HG02852 (cell line): ENCODE measurements around the gene TEX14.

Experiments used
- ATAC-seq: cut with Tn5 transposase; IDR thresholded peaks from one replicate; pipeline ENCODE4 v1.9.1; 2021; ENCODE audit warnings: mild to moderate bottlenecking, moderate library complexity; ENCODE audit not compliant: unreplicated experiment

Gene TEX14

DNA sequence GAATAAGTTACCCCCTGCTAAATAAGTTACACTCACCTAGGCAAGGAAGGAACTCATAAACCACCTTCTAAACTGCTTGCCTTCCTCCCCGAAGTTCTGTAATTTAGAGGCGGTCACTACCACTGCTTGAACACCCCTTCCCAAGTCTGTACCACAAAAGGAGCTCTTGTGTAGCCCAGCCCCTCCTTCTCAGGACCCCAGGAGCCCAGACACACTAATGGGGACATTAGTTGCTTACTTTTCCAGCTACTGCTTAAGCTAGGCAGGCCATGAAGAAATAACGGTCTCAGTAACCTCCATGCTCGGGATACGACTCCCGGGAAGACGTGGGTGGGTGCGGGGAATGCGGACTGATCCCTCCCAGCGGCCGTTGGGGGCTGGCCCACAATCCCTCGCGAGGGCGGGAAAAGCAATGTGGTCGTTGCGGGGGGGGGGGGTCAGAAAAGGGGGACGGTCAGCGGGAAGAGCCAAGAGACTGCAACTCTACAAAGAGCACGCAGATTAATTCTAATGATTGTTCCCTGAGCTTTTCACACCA, at the start of gene TEX14:
TEX14 (minus strand) TSS at position 345 of the 538 bp plus-strand sequence. CDS start 40,044 bp downstream, outside the sequence.
- no peak for ATAC-seq

DNA sequence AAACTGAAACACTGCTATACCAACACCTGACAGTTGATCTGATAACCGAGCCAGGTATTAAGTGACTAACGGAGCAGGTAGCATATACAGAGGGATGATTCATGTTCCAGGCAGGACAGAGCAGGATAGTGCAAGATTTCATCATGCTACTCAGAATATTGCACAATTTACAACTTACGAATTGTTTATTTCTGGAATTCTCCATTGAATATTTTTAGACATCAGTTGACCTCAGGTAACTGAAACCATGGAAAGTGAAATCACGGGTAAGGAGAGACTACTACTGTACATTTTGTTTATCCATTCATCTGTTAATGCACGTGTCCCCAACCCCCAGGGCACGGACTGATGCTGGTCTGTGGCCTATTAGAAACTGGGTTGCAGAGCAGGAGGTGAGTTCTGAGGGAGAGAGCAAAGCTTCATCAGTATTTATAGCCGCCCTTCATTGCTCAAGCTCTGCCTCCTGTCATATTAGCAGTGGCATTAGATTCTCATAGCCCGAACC, 49.3 kb upstream of the TEX14 start:
- ATAC-seq, result no peak

DNA sequence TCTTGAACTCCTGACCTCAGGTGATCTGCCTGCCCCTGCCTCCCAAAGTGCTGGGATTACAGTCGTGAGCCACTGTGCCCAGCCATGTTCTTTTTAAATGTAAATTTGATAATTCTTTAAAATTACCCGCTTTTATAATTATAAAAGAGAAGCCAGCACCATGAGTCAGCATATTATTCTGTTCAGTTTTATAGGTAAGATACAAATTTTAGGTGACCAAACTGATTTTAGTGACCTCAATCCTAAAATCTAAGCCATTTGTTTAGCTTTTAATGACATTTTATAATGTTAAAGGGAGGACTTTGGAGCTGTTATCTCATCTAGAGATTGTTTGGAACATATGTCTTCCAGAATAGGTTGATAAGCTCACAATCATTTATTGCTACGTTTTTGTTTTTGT, 43.0 kb upstream of the TEX14 start:
- ATAC-seq, result no peak

- ATAC-seq, result no peak
Observed at GRCh38 chr17:58734040-58734439, 42.2 kb upstream of the TEX14 start.

DNA sequence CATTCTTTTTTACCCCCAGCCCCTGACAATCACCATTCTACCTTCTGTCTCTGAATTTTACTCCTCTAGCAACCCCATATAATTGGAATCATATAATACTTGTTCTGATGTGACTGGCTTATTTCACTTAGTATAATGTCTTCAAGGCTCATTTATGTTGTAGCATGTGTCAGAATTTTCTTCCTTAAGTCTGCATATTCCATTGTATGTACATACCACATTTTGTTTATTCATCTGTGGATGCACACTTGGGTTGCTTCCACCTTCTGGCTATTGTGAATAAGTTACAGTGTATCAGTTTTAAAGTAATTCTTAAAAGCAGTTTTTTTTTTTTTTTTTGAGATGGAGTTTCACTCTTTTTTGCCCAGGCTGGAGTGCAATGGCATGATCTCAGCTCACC, 39.1 kb upstream of the TEX14 start:
- ATAC-seq, result no peak

- no peak for ATAC-seq
Observed at GRCh38 chr17:58728798-58729197, 37.0 kb upstream of the TEX14 start.

- no peak for ATAC-seq
Observed at GRCh38 chr17:58722696-58723095, 30.9 kb upstream of the TEX14 start.

DNA sequence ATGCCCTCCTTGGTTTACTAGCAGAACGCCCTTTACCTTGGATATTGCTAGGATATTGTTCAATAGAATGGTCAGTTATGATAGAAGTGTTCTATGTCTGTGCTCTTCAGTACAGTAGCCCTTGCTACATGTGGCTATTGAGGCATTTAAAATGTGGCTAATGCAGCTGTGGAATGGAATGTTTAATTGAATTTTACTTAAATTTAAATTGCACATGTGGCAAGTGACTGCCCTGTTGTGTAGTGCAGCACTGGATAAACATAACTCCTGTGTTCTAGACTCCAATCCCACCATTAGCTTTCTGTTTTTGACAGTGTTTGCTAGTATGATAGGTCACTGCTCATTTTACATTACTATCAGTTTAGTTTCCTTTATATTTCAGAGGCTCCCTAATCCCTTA, 30.4 kb upstream of the TEX14 start:
- ATAC-seq, result no peak

GRCh38 chr17:58710948-58711552, 19.2 kb upstream of the TEX14 start:
- ATAC-seq, result no peak

- ATAC-seq, result no peak
Observed at GRCh38 chr17:58706351-58707140, 14.7 kb upstream of the TEX14 start.

GRCh38 chr17:58703916-58704286, 12.1 kb upstream of the TEX14 start:
- ATAC-seq, result no peak

DNA sequence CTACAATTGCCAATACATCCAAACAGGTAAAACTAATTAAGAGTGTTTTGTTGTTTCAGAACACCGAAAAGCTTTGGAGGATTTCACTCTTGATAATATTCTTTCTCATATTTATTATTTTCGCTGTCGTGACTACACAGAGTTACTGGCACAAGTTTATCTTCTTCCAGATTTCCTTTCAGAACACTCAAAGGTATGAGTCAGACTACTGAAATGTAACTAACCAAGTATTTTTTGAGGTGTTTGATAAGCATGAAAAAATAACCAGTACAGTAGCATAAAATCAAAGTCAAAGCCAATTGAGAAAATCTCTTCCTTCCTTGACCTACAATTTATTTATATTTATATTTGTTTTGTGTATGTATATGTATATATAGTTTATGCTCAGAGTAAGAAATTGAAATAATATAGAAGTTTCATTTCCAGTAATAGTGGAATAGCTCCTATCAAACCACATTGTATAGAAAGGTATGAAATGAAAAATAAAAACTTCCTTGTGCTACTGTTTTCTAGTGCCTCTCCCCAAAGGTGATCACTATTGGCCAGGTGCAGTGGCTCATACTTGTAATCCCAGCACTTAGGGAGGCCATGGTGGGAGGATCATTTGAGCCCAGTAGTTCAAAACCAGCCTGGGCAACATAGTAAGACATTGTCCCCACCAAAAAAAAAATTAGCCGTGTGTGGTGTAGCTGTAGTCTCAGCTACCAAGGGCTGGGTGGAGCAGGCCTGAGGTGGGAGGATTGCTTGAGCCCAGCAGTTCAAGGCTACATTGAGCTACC, 11.5 kb upstream of the TEX14 start:
- ATAC-seq, result no peak

DNA sequence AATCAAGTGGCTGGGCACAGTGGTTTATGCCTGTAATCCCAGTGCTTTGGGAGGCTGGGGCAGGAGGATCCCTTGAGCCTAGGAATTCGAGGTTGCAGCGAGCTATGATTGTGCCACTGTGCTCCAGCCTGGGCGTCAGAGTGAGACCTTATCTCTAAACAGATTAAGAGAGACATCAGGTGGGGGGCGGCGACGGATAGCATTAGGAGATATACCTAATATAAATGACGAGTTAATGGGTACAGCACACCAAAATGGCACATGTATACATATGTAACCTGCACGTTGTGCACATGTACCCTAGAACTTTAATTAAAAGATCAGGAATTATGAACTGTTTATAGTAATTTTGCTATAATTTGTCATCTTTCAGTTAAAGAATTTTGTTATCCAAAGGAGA, 10.9 kb upstream of the TEX14 start:
- no peak for ATAC-seq

DNA sequence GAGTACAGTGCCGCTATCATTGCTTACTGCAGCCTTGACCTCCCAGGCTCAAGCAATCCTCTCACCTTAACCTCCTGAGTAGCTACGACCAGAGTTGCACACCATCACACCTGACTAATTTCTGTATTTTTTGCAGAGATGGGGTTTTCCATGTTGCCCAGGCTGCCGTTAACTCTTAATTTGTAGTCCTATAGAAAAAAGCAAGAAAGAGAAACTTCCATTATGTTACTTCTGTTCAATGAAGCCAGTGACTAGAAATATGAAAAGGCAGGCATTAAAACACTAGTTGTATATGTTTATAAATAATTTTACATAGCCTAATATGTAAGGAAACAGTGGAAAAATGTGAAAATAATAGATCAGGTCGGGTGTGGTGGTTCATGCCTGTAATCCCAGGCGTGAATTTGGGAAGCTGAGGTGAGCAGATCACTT, 10.2 kb upstream of the TEX14 start:
- ATAC-seq, result no peak

DNA sequence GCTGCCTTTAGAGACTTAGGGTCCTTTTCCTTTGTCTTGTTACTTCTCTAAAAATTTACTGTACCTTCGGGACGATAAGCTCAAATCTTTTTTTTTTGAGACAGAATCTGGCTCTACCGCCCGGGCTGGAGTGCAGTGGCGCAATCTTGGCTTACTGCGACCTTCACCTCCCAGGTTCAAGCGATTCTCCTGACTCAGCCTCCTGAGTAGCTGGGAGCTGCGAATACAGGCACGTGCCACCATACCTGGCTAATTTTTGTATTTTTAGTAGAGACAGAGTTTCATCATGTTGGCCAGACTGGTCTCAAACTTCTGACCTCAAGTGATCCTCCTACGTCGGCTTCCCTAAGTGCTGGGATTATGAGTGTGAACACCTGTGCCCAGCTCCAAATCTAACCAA, 7.9 kb upstream of the TEX14 start:
- no peak for ATAC-seq

- no peak for ATAC-seq
Observed at GRCh38 chr17:58694826-58695225, 3.0 kb upstream of the TEX14 start.

DNA sequence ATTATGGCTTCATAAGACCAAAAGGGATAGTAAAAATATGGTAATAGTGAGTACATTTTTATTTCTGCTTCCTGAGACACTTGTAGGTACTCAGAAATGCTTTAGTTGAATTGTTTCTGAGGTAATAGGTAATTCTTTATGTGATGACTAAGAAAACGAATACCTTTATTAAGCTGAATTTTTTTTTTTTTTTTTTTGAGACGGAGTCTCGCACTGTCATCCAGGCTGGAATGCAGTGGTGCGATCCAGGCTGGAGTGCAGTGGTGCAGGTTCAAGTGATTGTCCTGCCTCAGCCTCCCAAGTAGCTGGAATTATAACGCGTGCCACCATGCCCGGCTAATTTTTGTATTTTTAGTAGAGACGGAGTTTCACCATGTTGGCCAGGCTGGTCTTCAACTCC, 2.5 kb upstream of the TEX14 start:
- no peak for ATAC-seq

GRCh38 chr17:58693751-58694150, 1.9 kb upstream of the TEX14 start:
- no peak for ATAC-seq

DNA sequence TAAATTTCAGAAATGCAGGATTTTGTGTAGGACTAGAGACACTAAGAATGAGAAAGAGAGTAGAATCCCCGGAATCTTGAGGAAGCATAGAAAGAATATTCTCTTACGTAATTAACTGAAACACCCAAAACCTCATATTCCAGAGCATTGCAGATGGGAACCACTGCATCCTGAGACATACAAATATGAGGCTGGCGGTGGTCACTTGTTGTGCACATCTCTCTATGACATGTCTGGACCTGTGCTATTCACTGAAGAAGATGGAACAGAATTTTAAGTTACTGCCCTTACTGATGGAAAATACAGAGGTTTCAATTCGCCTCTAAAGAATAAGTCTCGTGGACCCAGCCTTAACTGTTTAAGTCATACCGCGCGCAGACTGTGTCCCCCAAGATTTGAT, 1.4 kb upstream of the TEX14 start:
- no peak for ATAC-seq

DNA sequence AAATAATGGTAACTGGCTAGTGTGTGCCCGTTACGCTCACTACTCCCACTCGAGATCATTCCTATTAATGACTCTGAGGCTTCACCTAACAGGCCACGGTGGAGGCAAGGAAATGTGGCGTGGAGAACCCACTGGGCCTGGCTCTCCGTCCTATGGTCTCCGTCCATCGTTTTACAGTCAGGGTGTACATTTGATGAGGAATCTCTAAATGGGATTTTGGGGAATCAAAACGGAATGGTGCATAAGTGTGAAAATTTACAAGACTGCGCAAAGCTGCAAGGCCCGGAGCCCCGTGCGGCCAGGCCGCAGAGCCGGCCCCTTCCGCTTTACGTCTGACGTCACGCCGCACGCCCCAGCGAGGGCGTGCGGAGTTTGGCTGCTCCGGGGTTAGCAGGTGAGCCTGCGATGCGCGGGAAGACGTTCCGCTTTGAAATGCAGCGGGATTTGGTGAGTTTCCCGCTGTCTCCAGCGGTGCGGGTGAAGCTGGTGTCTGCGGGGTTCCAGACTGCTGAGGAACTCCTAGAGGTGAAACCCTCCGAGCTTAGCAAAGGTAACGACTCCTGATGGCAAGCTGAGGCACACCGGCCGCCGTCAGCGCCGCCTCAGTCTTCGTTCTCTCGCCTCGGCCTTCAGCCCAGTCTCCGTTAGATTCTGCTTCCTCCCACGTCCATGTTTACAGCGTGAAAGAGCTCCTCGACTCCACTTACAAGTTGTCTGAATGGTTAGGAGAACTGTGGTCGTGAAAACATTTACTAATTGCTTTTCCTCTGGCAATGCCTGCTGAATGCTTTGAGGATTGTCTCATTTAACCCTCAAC, 602 bp upstream of the TEX14 start, which contains the start of gene RAD51C:
RAD51C (plus strand) TSS at position 364 of the 817 bp plus-strand sequence; CDS start at position 406, 42 bp downstream.
- peak; percentile 99 for ATAC-seq
